MCF 10A (cell line): ENCODE data around the gene ARHGEF10L. TPM values are rescaled to one million over a fixed set of nuclear protein-coding genes. Genes with fewer than 3 reads are reported as not detected.

Experiments used
- BruUV-seq: library from RNA; stranded (reverse); fragments of 400-500 nt; replicated peaks from 2 replicates; lab custom pipeline; 2021; lab: Mats Ljungman, UMichigan
- CTCF ChIA-PET: fragments of 300-600 bp; sonication (Branson Sonifier 250); formaldehyde crosslinking; extraction: SDS; loops from one replicate; lab custom pipeline; 2021; ENCODE audit warnings: antibody characterized with exemption, inconsistent platforms; lab: Yijun Ruan, JAX
- POLR2A ChIA-PET: fragments of 300-600, 350-650 bp; sonication (Branson Sonifier 250); formaldehyde crosslinking; extraction: SDS; loops from one replicate; lab custom pipeline; 2020; ENCODE audit warnings: antibody characterized with exemption, inconsistent platforms; lab: Yijun Ruan, JAX
- DNase-seq: peaks from one replicate; pipeline ENCODE4 v3.0.0-alpha.2; 2018; ENCODE audit not compliant: unreplicated experiment
- H3K27ac Mint-ChIP-seq: one replicate; pipeline ENCODE4 v1.8.0; 2022; ENCODE audit warnings: mild to moderate bottlenecking, low read depth, mixed read lengths; ENCODE audit not compliant: unreplicated experiment
- H3K27me3 Mint-ChIP-seq: one replicate; pipeline ENCODE4 v1.8.0; 2022; ENCODE audit warnings: mixed read lengths; ENCODE audit not compliant: insufficient read depth, unreplicated experiment
- H3K36me3 Mint-ChIP-seq: one replicate; pipeline ENCODE4 v1.8.0; 2022; ENCODE audit warnings: mild to moderate bottlenecking, moderate library complexity, mixed read lengths; ENCODE audit not compliant: insufficient read depth, unreplicated experiment
- H3K4me1 Mint-ChIP-seq: one replicate; pipeline ENCODE4 v1.8.0; 2022; ENCODE audit warnings: mixed read lengths; ENCODE audit not compliant: insufficient read depth, unreplicated experiment
- H3K4me3 Mint-ChIP-seq: one replicate; pipeline ENCODE4 v1.8.0; 2022; ENCODE audit warnings: mild to moderate bottlenecking, moderate library complexity, mixed read lengths; ENCODE audit not compliant: unreplicated experiment
- H3K9me3 Mint-ChIP-seq: one replicate; pipeline ENCODE4 v1.8.0; 2022; ENCODE audit warnings: mixed read lengths; ENCODE audit not compliant: unreplicated experiment
- intact Hi-C: fragments of 100-400 bp; cut with micrococcal nuclease; formaldehyde crosslinking; loops from 2 replicates; pipeline ENCODE4 v1.14.1; 2022
- total RNA-seq: library from RNA; stranded (reverse); gene quantifications from 2 replicates; pipeline ENCODE4 v1.2.3, GENCODE V29; 2022
- TF ChIP-seq, protein P1 (sequence below): fragments of 200-600 bp; IDR thresholded peaks from one replicate; pipeline ENCODE4 v1.8.0; 2022; ENCODE audit warnings: antibody characterized with exemption, mild to moderate bottlenecking; ENCODE audit not compliant: unreplicated experiment

The ARHGEF10L gene
- total RNA-seq, 1 experiment from 2014 or later, result 5.0 TPM

DNA sequence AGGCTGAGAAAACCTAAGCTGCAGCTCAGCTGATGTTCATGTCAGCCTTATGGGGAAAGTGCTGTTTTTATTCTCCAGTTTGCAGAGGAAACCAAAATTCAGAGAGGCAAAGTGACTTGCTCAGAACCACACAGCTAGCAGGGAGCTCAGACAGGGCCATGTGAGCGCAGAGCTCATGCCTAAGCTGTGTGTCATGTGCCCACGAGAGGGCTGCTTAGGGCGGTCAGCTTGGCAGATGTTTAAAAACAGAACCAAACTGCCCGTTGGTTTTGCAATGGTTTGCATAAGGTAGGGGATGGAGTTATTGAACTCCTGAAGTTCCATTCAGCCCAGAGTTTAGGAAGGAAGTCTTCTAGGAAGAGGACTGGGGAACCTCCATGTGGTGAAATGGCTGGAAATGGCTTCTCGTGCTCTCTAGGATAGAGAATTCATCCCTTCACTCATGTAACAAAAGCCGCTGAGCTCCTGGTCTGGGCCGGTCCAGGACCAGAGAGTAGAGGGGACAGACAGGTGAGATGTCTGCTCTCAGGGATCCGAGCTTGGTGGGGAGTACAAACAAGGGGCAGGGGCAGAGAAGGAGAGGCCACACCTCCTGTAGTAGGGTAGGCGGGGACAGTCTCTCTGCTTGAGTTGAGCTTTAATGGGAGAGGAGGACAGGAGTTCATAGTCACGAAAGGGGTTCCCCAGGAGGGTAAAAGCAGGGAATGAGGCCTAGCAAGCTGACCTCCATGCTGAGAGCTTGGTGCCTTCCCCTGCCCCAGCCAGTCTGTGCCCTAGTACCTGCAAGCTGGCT is 46.9 kb downstream of the ARHGEF10L start:
- POLR2A ChIA-PET, result interaction anchor here (0.6 to 2.1 kb wide), 4 partner anchors 8 to 1725 kb away, joined by 3 to 9 read pairs (median 4); no protein-coding TSS in a partner anchor
- intact Hi-C loops, result loop anchor here (5.0 kb wide), 2 partner anchors 34 to 94 kb away; no protein-coding TSS in a partner anchor
- TF ChIP-seq, protein P1, sequence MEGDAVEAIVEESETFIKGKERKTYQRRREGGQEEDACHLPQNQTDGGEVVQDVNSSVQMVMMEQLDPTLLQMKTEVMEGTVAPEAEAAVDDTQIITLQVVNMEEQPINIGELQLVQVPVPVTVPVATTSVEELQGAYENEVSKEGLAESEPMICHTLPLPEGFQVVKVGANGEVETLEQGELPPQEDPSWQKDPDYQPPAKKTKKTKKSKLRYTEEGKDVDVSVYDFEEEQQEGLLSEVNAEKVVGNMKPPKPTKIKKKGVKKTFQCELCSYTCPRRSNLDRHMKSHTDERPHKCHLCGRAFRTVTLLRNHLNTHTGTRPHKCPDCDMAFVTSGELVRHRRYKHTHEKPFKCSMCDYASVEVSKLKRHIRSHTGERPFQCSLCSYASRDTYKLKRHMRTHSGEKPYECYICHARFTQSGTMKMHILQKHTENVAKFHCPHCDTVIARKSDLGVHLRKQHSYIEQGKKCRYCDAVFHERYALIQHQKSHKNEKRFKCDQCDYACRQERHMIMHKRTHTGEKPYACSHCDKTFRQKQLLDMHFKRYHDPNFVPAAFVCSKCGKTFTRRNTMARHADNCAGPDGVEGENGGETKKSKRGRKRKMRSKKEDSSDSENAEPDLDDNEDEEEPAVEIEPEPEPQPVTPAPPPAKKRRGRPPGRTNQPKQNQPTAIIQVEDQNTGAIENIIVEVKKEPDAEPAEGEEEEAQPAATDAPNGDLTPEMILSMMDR, result no peak

DNA sequence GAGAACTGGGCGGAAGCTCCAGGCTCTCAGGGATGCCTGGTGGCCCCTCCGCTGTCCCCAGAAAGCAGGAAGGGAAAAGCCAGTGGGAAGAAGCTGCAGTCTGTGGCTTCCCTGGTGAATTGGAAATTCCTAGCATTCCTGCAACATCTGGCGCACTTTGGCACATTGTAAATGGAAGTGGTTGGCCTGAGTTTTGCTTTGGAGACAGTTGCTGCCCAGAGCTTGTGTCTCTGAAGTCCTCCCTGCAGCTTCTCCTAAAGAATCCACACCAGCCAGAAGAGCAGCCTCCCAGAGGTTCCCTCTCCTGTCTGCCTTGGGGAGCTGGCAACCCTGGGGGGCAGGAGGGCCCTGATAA is 48.2 kb downstream of the ARHGEF10L start:
- TF ChIP-seq, protein P1, result no peak
- BruUV-seq, result no TSS peak
- intact Hi-C loops, result loop anchor here (5.0 kb wide), 2 partner anchors 35 to 95 kb away; no protein-coding TSS in a partner anchor
- Mint-ChIP-seq H3K36me3 (no peaks in the 10 kb centered on the region), H3K27me3 (no peaks in the 10 kb centered on the region), H3K9me3 (no peaks in the 10 kb centered on the region), H3K4me1 (peaks cover 34% of the 10 kb centered on the region), H3K27ac (no peak overlapping the region), H3K4me3 (no peak overlapping the region)
- peak; percentile 30 for DNase-seq
- POLR2A ChIA-PET, result interaction anchor here (0.6 to 2.1 kb wide), 3 partner anchors 10 to 93 kb away, joined by 3 to 9 read pairs (median 4); no protein-coding TSS in a partner anchor
- CTCF ChIA-PET, result interaction anchor here (0.5 to 1.2 kb wide), 2 partner anchors 19 to 148 kb away, joined by 5 to 6 read pairs; no protein-coding TSS in a partner anchor

More for the DNA sequence above, 46.9 kb downstream of the ARHGEF10L start:
- peak; percentile 78 for DNase-seq
- no peaks in the 10 kb centered on the region for H3K9me3 Mint-ChIP-seq
- peaks cover 48% of the 10 kb centered on the region for H3K4me1 Mint-ChIP-seq
- H3K27me3 Mint-ChIP-seq, result no peaks in the 10 kb centered on the region
- no TSS peak for BruUV-seq
- peak overlapping the region; percentile 33 for H3K4me3 Mint-ChIP-seq
- no peaks in the 10 kb centered on the region for H3K36me3 Mint-ChIP-seq
- CTCF ChIA-PET, result interaction anchor here (0.6 to 1.8 kb wide), 6 partner anchors 13 to 557 kb away, joined by 3 to 10 read pairs (median 4); no protein-coding TSS in a partner anchor
- peak overlapping the region; percentile 77 for H3K27ac Mint-ChIP-seq

DNA sequence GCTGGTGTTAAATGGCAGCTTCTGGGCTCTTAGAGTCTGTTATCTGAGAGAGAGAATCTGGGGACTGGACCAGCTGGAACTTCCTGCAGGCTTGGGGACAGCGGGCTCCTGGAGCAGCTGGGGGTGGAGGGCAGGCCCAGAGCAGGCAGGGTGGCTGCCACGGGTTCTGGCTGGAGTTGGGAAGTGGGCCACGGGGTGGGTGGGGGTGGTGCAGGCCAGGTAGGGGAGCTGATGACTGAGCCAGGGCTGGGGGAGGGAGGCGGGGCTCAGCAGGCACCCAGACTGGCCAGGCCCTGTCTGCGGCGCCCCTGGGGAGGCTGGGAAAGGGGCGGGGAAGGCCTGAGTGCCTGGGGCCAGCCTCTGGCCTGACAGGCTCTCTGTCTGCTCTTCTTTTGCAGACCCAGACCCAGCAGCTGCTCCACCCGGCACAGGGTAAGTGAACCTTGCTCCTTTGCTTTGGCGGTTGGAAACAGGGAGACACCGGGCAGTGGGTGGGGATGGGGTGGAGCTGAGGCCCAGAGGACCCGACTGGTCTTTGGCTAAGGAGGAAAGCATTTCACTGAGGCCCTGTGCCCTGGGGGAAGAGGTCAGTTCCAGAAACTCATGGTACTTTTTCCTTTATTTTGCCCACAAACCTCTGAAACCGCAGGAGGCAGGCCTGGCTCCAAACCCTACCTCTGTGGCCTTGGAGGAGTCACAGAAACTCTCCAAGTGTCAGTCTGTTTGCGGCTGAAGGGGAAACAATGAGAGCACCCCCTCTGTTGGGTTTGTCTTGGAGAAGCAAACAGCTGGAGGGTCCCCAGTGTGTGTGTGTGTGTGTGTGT is 48.8 kb downstream of the ARHGEF10L start:
- DNase-seq, result peak; percentile 54
- Mint-ChIP-seq H3K36me3 (no peaks in the 10 kb centered on the region), H3K4me1 (peaks cover 31% of the 10 kb centered on the region), H3K9me3 (no peaks in the 10 kb centered on the region), H3K4me3 (peak overlapping the region; percentile 63), H3K27me3 (no peaks in the 10 kb centered on the region), H3K27ac (peak overlapping the region; percentile 46)
- ChIA-PET POLR2A (interaction anchor here (1.4 kb wide), 1 partner anchor 10 kb away, joined by 4 read pairs; no protein-coding TSS in a partner anchor), CTCF (interaction anchor here (0.5 to 0.6 kb wide), 2 partner anchors 148 to 166 kb away, joined by 3 to 5 read pairs; no protein-coding TSS in a partner anchor)
- BruUV-seq, result no TSS peak
- intact Hi-C loops, result loop anchor here (5.0 kb wide), 2 partner anchors 36 to 96 kb away; no protein-coding TSS in a partner anchor
- TF ChIP-seq, protein P1, result no peak
